Uterus (tissue), 2 donors: Measurements from ENCODE around the gene ALG14.

Source experiments
- POLR2A ChIP-seq, 2 donors: fragments of 450-650 bp; IDR thresholded peaks; one replicate each; pipeline ENCODE4 v1.6.1; 2016; ENCODE audit warnings: antibody characterized with exemption in 2 of 2, mild to moderate bottlenecking in 1 of 2, moderate library complexity in 1 of 2
- TF ChIP-seq, protein P1 (sequence below), 4 experiments: fragments of 200-600 bp in 2 of 4; fragments of 450-650 bp in 2 of 4; sonication (generic) in 2 of 4; IDR thresholded peaks; one replicate each; pipeline ENCODE4 v1.5.1; 2016 to 2019; ENCODE audit warnings: antibody characterized with exemption in 4 of 4, mild to moderate bottlenecking in 2 of 4, moderate library complexity in 1 of 4

DNA sequence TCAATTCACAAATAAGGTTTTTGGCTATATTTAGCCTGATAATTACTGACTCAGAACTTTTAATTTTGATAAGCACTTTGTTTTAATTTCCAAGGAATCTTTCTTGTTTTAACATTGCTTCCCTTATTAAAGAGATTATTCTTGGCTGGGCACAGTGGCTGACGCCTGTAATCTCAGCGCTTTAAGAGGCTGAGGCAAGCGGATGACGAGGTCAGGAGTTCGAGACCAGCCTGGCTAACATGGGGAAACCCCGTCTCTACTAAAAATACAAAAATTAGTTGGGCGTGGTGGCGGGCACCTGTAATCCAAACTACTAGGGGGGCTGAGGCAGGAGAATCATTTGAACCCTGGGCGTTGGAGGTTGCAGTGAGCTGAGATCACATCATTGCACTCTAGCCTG is 13.8 kb downstream of the ALG14 start:
- TF ChIP-seq, protein P1, sequence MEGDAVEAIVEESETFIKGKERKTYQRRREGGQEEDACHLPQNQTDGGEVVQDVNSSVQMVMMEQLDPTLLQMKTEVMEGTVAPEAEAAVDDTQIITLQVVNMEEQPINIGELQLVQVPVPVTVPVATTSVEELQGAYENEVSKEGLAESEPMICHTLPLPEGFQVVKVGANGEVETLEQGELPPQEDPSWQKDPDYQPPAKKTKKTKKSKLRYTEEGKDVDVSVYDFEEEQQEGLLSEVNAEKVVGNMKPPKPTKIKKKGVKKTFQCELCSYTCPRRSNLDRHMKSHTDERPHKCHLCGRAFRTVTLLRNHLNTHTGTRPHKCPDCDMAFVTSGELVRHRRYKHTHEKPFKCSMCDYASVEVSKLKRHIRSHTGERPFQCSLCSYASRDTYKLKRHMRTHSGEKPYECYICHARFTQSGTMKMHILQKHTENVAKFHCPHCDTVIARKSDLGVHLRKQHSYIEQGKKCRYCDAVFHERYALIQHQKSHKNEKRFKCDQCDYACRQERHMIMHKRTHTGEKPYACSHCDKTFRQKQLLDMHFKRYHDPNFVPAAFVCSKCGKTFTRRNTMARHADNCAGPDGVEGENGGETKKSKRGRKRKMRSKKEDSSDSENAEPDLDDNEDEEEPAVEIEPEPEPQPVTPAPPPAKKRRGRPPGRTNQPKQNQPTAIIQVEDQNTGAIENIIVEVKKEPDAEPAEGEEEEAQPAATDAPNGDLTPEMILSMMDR (IDR thresholded peaks at IDR 0.05) = no peak
- TF ChIP-seq POLR2A (IDR thresholded peaks at IDR 0.05) = no peak
